ENCODE data around the gene ATF7. TPM values are rescaled to one million over a fixed set of nuclear protein-coding genes. Genes with fewer than 3 reads are reported as not detected.
"Not testable (repeated sequence)": the region's sequence is repeated elsewhere in the genome, so short reads cannot be mapped to it uniquely, and the experiment has no call there.

The ATF7 gene
- total RNA-seq, 2 donors from 2014 or later, result 22.7 to 25.3 TPM

DNA sequence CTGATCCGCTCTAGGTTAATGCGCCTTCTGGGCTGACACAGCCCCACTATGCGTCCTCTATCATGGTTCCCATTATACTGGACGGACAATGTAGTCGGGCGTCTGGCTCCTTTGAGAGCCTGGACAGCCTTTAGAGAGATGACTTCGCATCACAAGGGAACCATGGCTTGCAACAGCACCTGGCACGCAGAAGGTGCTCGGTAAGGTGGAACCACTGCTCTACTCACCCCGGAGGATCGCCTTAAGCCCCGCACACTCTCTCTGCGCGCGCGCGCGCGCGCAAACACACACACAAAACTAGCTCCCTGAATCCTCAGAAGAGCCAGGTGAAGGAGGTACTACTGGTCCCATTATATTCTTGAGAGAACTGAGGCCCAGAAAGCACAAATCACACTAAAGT, 134.0 kb downstream of the ATF7 start:
- ATAC-seq (no peak), DNase-seq (no peak)
- Mint-ChIP-seq H3K27ac (peak overlapping the region; percentile 63), H3K27me3 (no peaks in the 10 kb centered on the region), H3K36me3 (ENCODE audit: low read depth) (peaks cover 2% of the 10 kb centered on the region), H3K4me1 (peaks cover 28% of the 10 kb centered on the region), H3K4me3 (peak overlapping the region; percentile 94)
- no peaks in the 10 kb centered on the region for H3K9me3 ChIP-seq (ENCODE audit: control insufficient read depth, low read length, poor library complexity, severe bottlenecking)

DNA sequence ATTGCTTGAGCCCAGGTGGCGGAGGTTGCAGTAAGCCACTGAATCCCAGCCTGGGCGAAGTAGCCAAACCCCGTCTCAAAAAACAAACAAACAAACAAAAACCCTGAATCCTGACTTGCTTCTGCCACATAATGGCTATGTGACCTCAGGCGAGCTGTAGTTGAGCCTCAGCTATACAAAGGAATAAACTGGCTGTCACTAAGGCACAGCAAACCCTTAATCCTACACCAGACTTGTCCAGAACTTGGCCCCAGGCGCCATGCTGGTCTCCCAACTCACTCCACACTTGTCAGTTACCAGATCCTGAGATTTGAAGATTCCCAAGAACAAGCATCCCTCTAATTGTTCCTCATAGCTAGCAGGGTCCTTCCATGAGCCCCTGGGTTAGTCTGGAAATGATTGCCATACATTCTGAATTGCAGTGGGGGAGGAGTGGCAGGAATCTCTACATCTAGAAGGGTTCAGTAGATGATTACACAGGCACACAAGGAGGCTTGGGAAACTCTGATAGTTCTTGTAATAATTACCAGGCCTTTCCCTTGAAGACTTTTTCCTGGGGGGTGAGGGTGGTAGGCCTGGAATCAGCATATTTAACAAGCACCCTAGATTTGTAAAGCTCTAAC, 136.8 kb downstream of the ATF7 start:
- no peaks in the 10 kb centered on the region for H3K36me3 Mint-ChIP-seq (ENCODE audit: low read depth)
- H3K9me3 ChIP-seq (ENCODE audit: control insufficient read depth, low read length, poor library complexity, severe bottlenecking), result no peaks in the 10 kb centered on the region
- DNase-seq, result no peak
- peaks cover 30% of the 10 kb centered on the region for H3K4me1 Mint-ChIP-seq
- ATAC-seq, result no peak
- H3K27me3 Mint-ChIP-seq, result no peaks in the 10 kb centered on the region
- no peak overlapping the region for H3K4me3 Mint-ChIP-seq
- H3K27ac Mint-ChIP-seq, result peak overlapping the region; percentile 72

DNA sequence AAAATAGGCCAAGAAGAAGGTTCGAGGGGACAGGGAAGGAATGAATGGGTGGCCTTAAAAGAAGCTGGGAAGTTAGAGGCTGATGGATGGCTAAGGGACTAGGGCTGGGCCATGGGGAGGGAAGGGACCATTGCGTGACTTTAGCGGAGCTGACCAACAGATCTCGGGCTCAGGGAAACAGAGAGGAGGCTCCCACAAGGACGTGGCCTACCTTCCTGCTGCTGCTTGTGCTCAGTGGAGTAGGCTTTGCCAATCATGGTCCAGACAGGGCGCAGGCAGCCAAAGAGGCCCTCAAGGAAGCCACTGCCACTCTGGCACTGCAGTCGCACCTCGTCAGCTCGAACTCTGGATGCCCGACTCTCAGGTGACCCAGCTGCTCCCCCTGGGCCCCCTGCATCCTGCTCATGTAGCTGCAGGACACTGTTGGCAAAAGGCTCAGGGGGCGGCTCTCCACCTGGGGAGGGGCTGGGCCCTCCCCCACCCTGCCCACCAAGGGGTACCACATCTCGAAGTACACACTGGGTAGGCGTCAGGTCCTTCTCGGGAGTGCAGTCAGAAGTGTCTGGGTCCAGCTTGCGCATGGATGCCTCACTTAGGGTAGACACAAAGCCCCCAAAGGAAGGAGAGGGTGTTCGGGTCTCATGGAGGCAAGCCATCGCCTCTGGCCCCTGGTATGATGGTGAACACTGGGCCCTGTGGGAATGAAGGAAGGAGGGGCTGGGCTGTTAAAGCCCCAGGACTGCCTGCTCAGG, 139.3 kb downstream of the ATF7 start:
- peak overlapping the region; percentile 67 for H3K27ac Mint-ChIP-seq
- H3K4me3 Mint-ChIP-seq, result peak overlapping the region; percentile 71

DNA sequence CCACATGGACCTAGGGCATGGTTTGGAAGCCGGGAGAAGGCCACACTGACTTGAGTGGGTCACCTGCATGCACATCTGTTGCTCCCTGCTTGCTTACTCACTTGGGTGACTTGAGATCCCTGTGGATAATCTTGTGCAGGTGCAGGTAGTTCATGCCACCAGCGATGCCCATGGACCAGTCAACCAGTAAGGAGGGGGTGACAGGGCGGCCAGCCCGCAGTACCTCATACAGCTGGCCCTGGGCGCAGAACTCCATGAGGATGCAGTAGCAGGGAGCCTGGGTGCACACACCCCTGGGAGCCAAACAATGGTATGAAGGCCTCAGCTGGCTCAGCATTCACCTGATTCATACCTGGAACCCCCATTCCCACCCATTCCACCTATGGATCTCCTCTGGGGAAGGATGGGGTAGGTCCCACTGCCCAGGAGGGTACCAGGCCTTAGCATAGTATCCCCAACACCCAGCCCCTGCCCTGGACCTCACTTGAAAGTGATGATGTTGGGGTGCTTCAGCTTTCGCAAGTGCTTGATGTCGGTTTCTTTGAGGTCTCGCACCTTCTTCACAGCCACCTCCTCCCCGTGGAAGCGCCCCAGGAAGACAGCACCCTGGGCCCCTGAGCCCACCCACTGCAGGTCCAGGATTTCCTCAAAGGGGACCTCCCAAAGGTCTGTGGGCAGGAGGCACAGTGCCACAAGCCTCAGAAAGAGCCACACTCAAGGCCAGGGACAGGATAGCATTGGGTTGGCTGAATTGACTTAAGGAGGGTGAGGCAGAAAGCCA, 140.0 kb downstream of the ATF7 start:
- ATAC-seq (no peak), DNase-seq (no peak)
- no peaks in the 10 kb centered on the region for H3K27me3 Mint-ChIP-seq
- peaks cover 17% of the 10 kb centered on the region for H3K4me1 Mint-ChIP-seq
- H3K4me3 Mint-ChIP-seq, result peak overlapping the region; percentile 71
- peaks cover 4% of the 10 kb centered on the region for H3K36me3 Mint-ChIP-seq (ENCODE audit: low read depth)
- H3K9me3 ChIP-seq (ENCODE audit: control insufficient read depth, low read length, poor library complexity, severe bottlenecking), result no peaks in the 10 kb centered on the region
- peak overlapping the region; percentile 90 for H3K27ac Mint-ChIP-seq

More for the DNA sequence above, 139.3 kb downstream of the ATF7 start:
- H3K36me3 Mint-ChIP-seq (ENCODE audit: low read depth), result peaks cover 2% of the 10 kb centered on the region
- DNase-seq (no peak), ATAC-seq (no peak)
- H3K4me1 Mint-ChIP-seq, result peaks cover 17% of the 10 kb centered on the region
- H3K9me3 ChIP-seq (ENCODE audit: control insufficient read depth, low read length, poor library complexity, severe bottlenecking), result no peaks in the 10 kb centered on the region
- H3K27me3 Mint-ChIP-seq, result no peaks in the 10 kb centered on the region

DNA sequence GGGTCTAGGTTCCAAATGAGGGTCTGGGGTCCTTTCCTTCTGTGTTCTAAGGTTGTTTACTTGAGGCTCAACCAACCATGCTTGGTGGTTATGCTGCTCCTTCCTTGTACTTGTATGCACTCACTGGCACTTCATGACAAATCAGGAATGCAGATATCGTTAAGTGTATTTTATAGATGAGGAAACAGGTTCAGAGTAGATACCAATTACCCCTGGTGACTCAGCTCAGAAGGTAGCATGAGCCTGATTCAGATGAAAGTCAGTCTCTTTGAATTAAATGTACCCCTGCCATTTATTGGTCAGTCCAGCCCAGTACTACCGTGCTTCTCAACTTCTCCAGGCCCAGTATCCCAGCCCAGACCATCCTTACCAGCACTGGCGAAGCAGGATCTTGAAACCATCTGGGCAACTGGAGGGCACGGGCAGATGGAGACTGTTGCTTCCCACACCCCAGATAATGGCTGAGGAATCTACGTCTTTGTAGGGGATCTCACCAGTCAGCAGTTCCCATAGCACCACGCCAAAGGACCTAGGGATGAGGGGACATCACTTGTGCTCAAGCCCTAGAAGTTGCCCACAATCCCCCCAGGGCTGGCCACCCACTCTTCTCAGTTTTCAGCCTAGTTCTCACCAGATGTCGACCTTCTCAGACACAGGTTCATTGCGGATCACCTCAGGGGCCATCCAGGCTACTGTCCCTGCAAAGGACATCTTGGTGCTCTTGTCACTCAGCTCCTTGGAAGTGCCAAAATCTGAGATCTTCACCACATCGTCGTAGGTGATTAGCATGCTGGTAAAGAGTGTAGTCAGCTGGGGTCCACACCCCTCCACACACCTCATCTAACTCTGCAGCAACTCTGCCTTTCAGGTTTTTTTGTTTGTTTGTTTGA, 141.3 kb downstream of the ATF7 start:
- Mint-ChIP-seq H3K27me3 (no peaks in the 10 kb centered on the region), H3K27ac (peak overlapping the region; percentile 90), H3K4me1 (peaks cover 18% of the 10 kb centered on the region), H3K36me3 (ENCODE audit: low read depth) (peaks cover 4% of the 10 kb centered on the region), H3K4me3 (no peak overlapping the region)
- ATAC-seq, result no peak
- H3K9me3 ChIP-seq (ENCODE audit: control insufficient read depth, low read length, poor library complexity, severe bottlenecking), result no peaks in the 10 kb centered on the region
- DNase-seq, result no peak

DNA sequence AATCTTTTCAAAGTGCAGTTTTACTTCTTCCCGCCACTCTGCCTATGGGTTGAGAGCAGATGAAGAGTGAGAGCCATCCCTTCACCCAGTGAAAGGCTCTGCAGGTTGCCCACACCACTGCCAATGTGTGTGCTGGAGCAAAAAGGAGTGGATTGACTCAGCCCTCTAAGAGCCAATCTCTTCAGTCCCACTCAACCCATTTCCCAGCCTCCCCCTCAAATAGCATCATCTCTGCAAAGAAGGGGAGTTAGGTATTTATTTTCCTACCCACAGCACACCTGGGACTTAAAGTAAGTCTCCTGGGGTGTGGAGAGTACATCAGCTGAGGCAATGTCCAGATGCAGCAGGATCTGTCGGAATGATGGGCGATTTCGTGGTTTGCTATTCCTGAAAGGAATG, 142.2 kb downstream of the ATF7 start:
- Mint-ChIP-seq H3K4me3 (no peak overlapping the region), H3K4me1 (peaks cover 17% of the 10 kb centered on the region), H3K36me3 (ENCODE audit: low read depth) (peaks cover 4% of the 10 kb centered on the region), H3K27ac (peak overlapping the region; percentile 90), H3K27me3 (no peaks in the 10 kb centered on the region)
- no peaks in the 10 kb centered on the region for H3K9me3 ChIP-seq (ENCODE audit: control insufficient read depth, low read length, poor library complexity, severe bottlenecking)
- ATAC-seq (no peak), DNase-seq (no peak)

DNA sequence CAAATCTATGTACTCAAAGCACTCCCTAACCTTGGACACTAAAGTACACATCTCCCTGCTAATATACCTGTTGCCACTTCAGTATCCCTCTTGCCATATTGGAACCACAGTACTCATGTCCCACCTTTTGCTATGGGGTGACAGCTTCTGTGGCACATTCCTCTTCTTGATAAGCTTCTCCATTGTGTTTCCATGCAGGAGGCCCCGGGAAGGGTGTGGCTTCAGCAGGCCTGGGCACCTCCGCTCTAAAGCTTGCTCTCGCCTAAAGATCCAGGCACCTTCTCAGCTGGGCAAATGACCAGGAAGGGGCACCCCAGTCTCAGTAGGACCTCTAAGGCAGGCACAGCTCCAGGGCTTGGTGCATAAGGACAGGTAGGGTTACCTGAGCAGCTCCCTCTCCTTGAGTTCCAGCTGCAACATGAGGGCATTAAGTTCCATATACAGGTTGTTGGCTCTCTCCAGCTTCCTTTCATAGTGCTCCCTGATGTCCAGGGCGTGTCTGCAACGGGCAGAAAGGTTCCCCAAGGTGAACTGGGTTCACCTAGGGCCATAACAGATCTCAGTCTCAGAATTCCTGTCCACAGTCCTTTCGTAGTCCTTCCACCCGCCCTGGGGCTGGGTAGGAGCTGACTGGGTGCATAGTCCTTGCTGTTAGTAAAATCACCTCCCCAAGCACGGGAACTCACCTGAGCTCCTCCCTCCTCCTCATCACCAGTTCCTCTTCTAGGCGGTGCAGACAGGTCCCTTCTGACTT, 142.8 kb downstream of the ATF7 start:
- peaks cover 17% of the 10 kb centered on the region for H3K4me1 Mint-ChIP-seq
- ATAC-seq, result no peak
- H3K27ac Mint-ChIP-seq, result peak overlapping the region; percentile 90
- H3K36me3 Mint-ChIP-seq (ENCODE audit: low read depth), result peaks cover 4% of the 10 kb centered on the region
- DNase-seq, result no peak
- H3K27me3 Mint-ChIP-seq, result no peaks in the 10 kb centered on the region
- H3K9me3 ChIP-seq (ENCODE audit: control insufficient read depth, low read length, poor library complexity, severe bottlenecking), result no peaks in the 10 kb centered on the region
- peak overlapping the region; percentile 66 for H3K4me3 Mint-ChIP-seq

DNA sequence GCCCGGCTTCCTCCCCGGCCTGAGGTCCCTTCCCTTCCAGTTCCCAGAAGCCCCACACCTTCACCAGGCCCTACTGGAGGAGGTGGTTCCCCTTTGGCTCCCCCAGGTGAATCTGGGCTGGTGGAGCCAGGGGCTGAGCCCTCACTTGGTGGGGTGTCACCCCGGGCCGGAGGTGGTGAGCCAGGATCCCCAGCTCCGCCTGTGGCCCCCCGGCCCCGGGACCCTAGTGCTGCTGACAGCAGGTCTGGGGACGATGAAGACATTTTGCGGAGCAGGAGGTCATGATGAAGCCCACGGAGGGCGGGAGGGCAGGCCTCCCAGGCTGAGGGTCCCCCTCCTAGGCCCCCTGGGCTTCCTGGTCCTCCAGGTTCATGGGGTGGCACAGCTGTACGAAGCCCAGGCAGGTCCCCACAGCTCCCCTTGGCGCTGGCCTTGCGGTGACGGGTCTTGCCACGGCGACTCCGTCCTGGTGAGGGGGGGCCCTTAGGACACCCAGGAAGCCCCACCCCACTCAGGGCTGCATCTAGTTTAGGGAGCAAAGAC, 143.5 kb downstream of the ATF7 start:
- H3K36me3 Mint-ChIP-seq (ENCODE audit: low read depth), result peaks cover 4% of the 10 kb centered on the region
- peak overlapping the region; percentile 90 for H3K27ac Mint-ChIP-seq
- ATAC-seq (no peak), DNase-seq (no peak)
- H3K4me3 Mint-ChIP-seq, result peak overlapping the region; percentile 66
- no peaks in the 10 kb centered on the region for H3K27me3 Mint-ChIP-seq
- no peaks in the 10 kb centered on the region for H3K9me3 ChIP-seq (ENCODE audit: control insufficient read depth, low read length, poor library complexity, severe bottlenecking)
- H3K4me1 Mint-ChIP-seq, result peaks cover 17% of the 10 kb centered on the region

DNA sequence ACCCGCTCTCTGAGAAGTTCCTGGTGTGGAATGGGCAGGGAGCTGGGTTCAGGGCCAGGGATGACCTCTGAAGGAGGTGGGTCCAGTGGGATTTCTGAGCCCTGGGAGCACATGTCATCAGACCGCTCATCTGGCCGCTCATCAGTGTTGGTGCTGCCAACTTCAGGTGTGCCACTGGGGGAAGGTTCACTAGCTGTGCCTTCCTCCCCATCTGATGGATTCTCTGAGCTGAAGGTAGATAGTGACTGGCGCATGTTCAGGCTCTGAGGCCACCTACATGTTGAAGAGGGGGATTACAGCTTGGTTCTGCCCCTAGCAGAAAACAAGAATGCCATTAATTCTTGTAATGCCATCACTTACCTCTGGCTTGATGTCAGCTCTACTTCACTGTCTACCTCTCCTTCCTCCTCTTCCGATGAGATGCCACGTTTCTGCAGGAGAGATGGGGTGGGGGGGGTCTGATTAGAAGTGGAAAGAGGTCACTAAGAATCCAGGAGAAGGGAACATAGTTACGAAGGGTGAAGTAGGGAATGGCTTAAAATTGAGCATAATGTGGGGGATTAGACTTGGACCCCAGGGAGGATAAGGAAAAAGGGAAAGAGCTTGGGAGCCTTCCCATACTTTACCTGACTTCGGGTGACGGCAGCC, 144.1 kb downstream of the ATF7 start:
- DNase-seq (no peak), ATAC-seq (peak; percentile 65)
- no peaks in the 10 kb centered on the region for H3K9me3 ChIP-seq (ENCODE audit: control insufficient read depth, low read length, poor library complexity, severe bottlenecking)
- H3K27me3 Mint-ChIP-seq, result no peaks in the 10 kb centered on the region
- H3K27ac Mint-ChIP-seq, result peak overlapping the region; percentile 90
- peaks cover 14% of the 10 kb centered on the region for H3K4me1 Mint-ChIP-seq
- no peak overlapping the region for H3K4me3 Mint-ChIP-seq
- H3K36me3 Mint-ChIP-seq (ENCODE audit: low read depth), result peaks cover 4% of the 10 kb centered on the region

DNA sequence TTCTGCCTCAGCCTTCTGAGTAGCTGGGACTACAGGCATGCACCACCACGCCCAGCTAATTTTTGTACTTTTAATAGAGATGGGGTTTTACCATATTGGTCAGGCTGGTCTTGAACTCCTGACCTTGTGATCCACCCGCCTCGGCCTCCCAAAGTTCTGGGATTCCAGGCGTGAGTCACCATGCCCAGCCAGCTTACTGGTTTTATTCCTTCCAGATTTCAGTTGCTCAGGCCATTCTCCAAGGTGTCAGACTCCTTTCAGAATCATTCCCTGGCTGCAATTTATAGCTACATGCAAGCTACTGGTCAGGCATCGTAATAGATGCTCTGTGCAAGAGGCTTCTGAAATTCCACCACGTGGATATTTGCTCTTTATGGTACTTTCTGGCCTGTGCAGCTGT, 144.7 kb downstream of the ATF7 start:
- not testable (repeated sequence) for H3K4me3 Mint-ChIP-seq; H3K27me3 Mint-ChIP-seq; ATAC-seq; H3K36me3 Mint-ChIP-seq (ENCODE audit: low read depth); DNase-seq; H3K9me3 ChIP-seq (ENCODE audit: control insufficient read depth, low read length, poor library complexity, severe bottlenecking)
- peaks cover 17% of the 10 kb centered on the region for H3K4me1 Mint-ChIP-seq
- H3K27ac Mint-ChIP-seq, result peak overlapping the region; percentile 90

DNA sequence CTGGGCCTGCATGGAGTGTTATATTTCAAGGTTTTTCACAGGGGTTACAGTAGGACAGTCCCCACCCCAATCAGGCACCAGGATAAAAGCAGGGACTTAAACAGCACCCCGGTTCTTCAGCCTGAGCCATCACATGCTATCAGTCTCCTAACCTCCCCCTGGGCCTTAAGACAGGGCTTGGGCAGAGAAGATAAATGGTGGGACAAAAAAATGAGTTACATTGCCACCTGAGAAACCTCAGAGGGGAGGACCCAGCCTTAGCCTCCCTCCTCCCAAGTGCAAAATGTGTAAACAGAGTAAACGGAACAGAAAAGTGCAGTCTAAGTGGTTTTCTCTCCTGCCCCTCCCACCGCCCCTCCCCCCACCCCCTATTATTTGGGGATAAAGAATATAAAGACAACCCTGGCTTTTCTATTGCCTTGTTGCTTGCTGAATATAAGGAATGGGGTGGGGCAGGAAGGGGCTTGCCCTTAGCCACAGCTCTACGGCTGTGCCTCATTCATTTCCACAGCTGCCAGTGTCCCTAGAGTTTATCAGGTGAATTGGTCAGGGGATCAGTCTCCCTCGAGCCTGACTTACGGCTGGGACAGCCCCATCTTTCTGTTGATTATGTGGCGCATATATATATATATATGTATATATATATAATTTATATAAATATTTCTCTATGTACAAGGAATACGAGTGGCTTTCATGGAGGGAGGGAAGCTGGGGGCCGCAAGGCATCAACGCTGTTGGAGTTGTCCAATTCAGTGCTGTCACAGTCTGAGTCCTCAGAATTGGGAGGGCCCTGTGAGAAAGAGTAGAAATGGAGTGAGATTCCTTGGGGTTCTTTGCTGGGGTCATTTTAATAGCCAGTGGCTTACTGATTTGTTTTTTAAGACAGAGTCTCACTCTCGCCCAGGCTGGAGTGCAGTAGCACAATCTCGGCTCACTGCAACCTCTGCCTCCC, 145.4 kb downstream of the ATF7 start:
- no peaks in the 10 kb centered on the region for H3K9me3 ChIP-seq (ENCODE audit: control insufficient read depth, low read length, poor library complexity, severe bottlenecking)
- no peak for ATAC-seq
- H3K4me3 Mint-ChIP-seq, result peak overlapping the region; percentile 12
- peak overlapping the region; percentile 54 for H3K27ac Mint-ChIP-seq
- H3K4me1 Mint-ChIP-seq, result peaks cover 16% of the 10 kb centered on the region
- peaks cover 4% of the 10 kb centered on the region for H3K36me3 Mint-ChIP-seq (ENCODE audit: low read depth)
- DNase-seq, result no peak
- no peaks in the 10 kb centered on the region for H3K27me3 Mint-ChIP-seq
